B cell (primary cell): ENCODE measurements around the gene PRAC2. TPM values are rescaled to one million over a fixed set of nuclear protein-coding genes. Genes with fewer than 3 reads are reported as not detected.

Source experiments
- ATAC-seq: fragments of 200-7000 bp; cut with Tn5 transposase; one replicate; pipeline ENCODE4 v1.10.0; 2021; ENCODE audit warnings: low read depth, mild to moderate bottlenecking, moderate number of reproducible peaks, moderate library complexity
- CTCF ChIA-PET: fragments of 350-600 bp; sonication (Branson Sonifier 250); formaldehyde crosslinking; loops from one replicate; lab custom pipeline; 2021; ENCODE audit warnings: antibody characterized with exemption, inconsistent platforms; lab: Charles Lee
- POLR2A ChIA-PET: fragments of 350-600 bp; sonication (Branson Sonifier 250); formaldehyde crosslinking; loops from one replicate; lab custom pipeline; 2021; ENCODE audit warnings: antibody characterized with exemption; lab: Charles Lee
- DNase-seq: peaks from one replicate; pipeline ENCODE4 v3.0.0; 2013
- H2AFZ ChIP-seq: 2 replicates; pipeline ENCODE4 v1.6.1; 2012; ENCODE audit warnings: mild to moderate bottlenecking, low read depth, low read length; ENCODE audit not compliant: insufficient read depth, poor library complexity, severe bottlenecking
- H3K27ac ChIP-seq, 2 donors: 1 replicate in 1 of 2; 2 replicates in 1 of 2; pipeline ENCODE4 v1.5.1; 2012 to 2013; ENCODE audit warnings: low read length in 2 of 2, mild to moderate bottlenecking in 2 of 2, moderate library complexity in 1 of 2
- H3K27me3 ChIP-seq, 4 experiments: fragments of 200-600 bp in 1 of 4; sonication (generic) in 1 of 4; replicated peaks in 1 of 4; 1 replicate in 2 of 4; 2 replicates in 2 of 4; pipeline versions ENCODE4 v1.6.1 to v1.7.0; 2013 to 2016; ENCODE audit warnings: low read length in 3 of 4, mild to moderate bottlenecking in 2 of 4, mixed read lengths in 1 of 4, moderate library complexity in 1 of 4; ENCODE audit not compliant: insufficient read depth in 4 of 4, control insufficient read depth in 3 of 4; ENCODE audit errors: control extremely low read depth in 1 of 4
- H3K36me3 ChIP-seq, 2 experiments: replicated peaks in 1 of 2; 1 replicate in 1 of 2; 2 replicates in 1 of 2; pipeline versions ENCODE4 v1.6.1 to v1.7.1; 2013; ENCODE audit warnings: low read length in 1 of 2; ENCODE audit not compliant: insufficient read depth in 2 of 2, control insufficient read depth in 1 of 2; ENCODE audit errors: control extremely low read depth in 1 of 2, extremely low read depth in 1 of 2
- H3K4me1 ChIP-seq, 2 donors: fragments of 200-600 bp in 1 of 2; sonication (generic) in 1 of 2; 1 replicate in 1 of 2; 2 replicates in 1 of 2; pipeline versions ENCODE4 v1.5.1 to v1.6.1; 2013 to 2017; ENCODE audit warnings: low read length in 2 of 2; ENCODE audit not compliant: control insufficient read depth in 2 of 2, insufficient read depth in 2 of 2
- H3K4me2 ChIP-seq: replicated peaks from 2 replicates; pipeline ENCODE3; 2012; ENCODE audit warnings: mild to moderate bottlenecking, low read depth, low read length; ENCODE audit not compliant: poor library complexity, severe bottlenecking
- H3K4me3 ChIP-seq, 5 experiments: fragments of 200-600 bp in 1 of 5; sonication (generic) in 1 of 5; 1 replicate in 3 of 5; 2 replicates in 2 of 5; pipeline versions ENCODE4 v1.5.1 to v1.7.0; 2011 to 2016; ENCODE audit warnings: low read length in 4 of 5, mild to moderate bottlenecking in 4 of 5, low read depth in 2 of 5, control low read depth in 1 of 5, moderate library complexity in 1 of 5; ENCODE audit not compliant: insufficient read depth in 1 of 5; ENCODE audit errors: control extremely low read depth in 1 of 5, extremely low read depth in 1 of 5
- H3K79me2 ChIP-seq: fragments of 200-600 bp; sonication (generic); one replicate; pipeline ENCODE4 v1.6.0; 2016; ENCODE audit warnings: low read length; ENCODE audit not compliant: control insufficient read depth, insufficient read depth
- H3K9ac ChIP-seq: fragments of 200-600 bp; sonication (generic); 2 replicates; pipeline ENCODE4 v1.6.1; 2017; ENCODE audit warnings: mild to moderate bottlenecking, low read length, moderate library complexity
- H3K9me3 ChIP-seq, 3 donors: one replicate each; pipeline versions ENCODE4 v1.6.1 to v1.7.1; 2013; ENCODE audit warnings: low read length in 2 of 3; ENCODE audit not compliant: control insufficient read depth in 2 of 3, insufficient read depth in 1 of 3; ENCODE audit errors: control extremely low read depth in 1 of 3
- H4K20me1 ChIP-seq: 2 replicates; pipeline ENCODE4 v1.6.0; 2012; ENCODE audit warnings: mild to moderate bottlenecking, low read length; ENCODE audit not compliant: insufficient read depth, control insufficient read depth, poor library complexity, severe bottlenecking
- H3K27ac Mint-ChIP-seq: one replicate; pipeline ENCODE4 v1.8.0; 2021; ENCODE audit warnings: mixed read lengths
- H3K27me3 Mint-ChIP-seq: one replicate; pipeline ENCODE4 v1.8.0; 2021; ENCODE audit warnings: mixed read lengths
- H3K4me1 Mint-ChIP-seq: one replicate; pipeline ENCODE4 v1.8.0; 2021; ENCODE audit warnings: mixed read lengths
- H3K4me3 Mint-ChIP-seq: one replicate; pipeline ENCODE4 v1.8.0; 2021; ENCODE audit warnings: mixed read lengths
- H3K9me3 Mint-ChIP-seq: one replicate; pipeline ENCODE4 v1.8.0; 2022; ENCODE audit warnings: mixed read lengths; ENCODE audit not compliant: insufficient read depth
- CTCF ChIP-seq: fragments of 200-600 bp; IDR thresholded peaks from one replicate; pipeline ENCODE4 v1.8.0; 2022; ENCODE audit warnings: antibody characterized with exemption, mild to moderate bottlenecking
- EZH2 ChIP-seq: IDR thresholded peaks from 2 replicates; pipeline ENCODE4 v1.6.1; 2012; ENCODE audit warnings: borderline replicate concordance, low read depth, mild to moderate bottlenecking, moderate library complexity, low read length; ENCODE audit not compliant: insufficient read depth, poor library complexity, severe bottlenecking
- WGBS: methylation state at CpG from one replicate; pipeline ENCODE4 v1.1.5; 2013; ENCODE audit warnings: missing lambda C conversion rate; ENCODE audit not compliant: insufficient coverage; 5-methylcytosine and 5-hydroxymethylcytosine counted together
- intact Hi-C: fragments of 100-400 bp; cut with micrococcal nuclease; formaldehyde crosslinking; loops from one replicate; pipeline ENCODE4 v1.10.0; 2022
- polyA plus RNA-seq: library from polyadenylated mRNA; depleted of rRNA; stranded (reverse); fragments of >200 nt; gene quantifications from 2 replicates; pipeline ENCODE4 v1.2.3, GENCODE V29; 2012
- total RNA-seq, 2 donors: library from RNA; stranded (reverse); fragments of 120-200 nt in 1 of 2; gene quantifications; 1 replicate in 1 of 2; 2 replicates in 1 of 2; pipeline versions ENCODE4 v1.2.3 to v1.2.4, GENCODE V29; 2013 to 2022

Gene PRAC2
- total and polyA plus RNA-seq, 2 donors (not counting 1 experiment from before 2014, with no cell fraction given), result not detected

GRCh38 chr17:48755356-48755755 lies 32.4 kb downstream of the PRAC2 start:
- peaks cover 0 to 33% (median 0%) of the 10 kb centered on the region in 3 donors for H3K9me3 ChIP-seq
- H3K79me2 ChIP-seq, result no peaks in the 10 kb centered on the region
- intact Hi-C loops, result no loop called here
- H2AFZ ChIP-seq, result no peak overlapping the region
- H3K9me3 Mint-ChIP-seq, result no peaks in the 10 kb centered on the region
- peak overlapping the region; percentile 49 for H3K4me2 ChIP-seq
- peak overlapping the region; percentile 26 for H3K4me3 Mint-ChIP-seq
- no CpG with 5 or more reads among the region's 8 CpGs for WGBS
- H3K27ac Mint-ChIP-seq, result no peak overlapping the region
- H3K4me1 Mint-ChIP-seq, result peaks cover 21% of the 10 kb centered on the region
- no peaks in the 10 kb centered on the region for H3K36me3 ChIP-seq
- TF ChIP-seq CTCF (no peak), EZH2 (no peak)
- ChIA-PET POLR2A (interaction anchor here (0.7 kb wide), 1 partner anchor 39 kb away, joined by 3 read pairs; no protein-coding TSS in a partner anchor), CTCF (interaction anchor here (0.7 to 1.5 kb wide), 3 partner anchors 9 to 677 kb away, joined by 3 to 4 read pairs (median 3); no protein-coding TSS in a partner anchor)
- H3K9ac ChIP-seq, result no peak overlapping the region
- ATAC-seq (no peak), DNase-seq (peak; percentile 31)
- H4K20me1 ChIP-seq, result no peaks in the 10 kb centered on the region
- peaks cover 77% of the 10 kb centered on the region for H3K27me3 Mint-ChIP-seq
- H3K27me3 ChIP-seq, result peaks cover 0 to 75% (median 64%) of the 10 kb centered on the region in 4 experiments
- no peak overlapping the region for H3K4me3 ChIP-seq
- peaks cover 15 to 38% of the 10 kb centered on the region in 2 donors for H3K4me1 ChIP-seq
- no peak overlapping the region for H3K27ac ChIP-seq

- H3K79me2 ChIP-seq, result no peaks in the 10 kb centered on the region
- H3K27me3 ChIP-seq, result peaks cover 0 to 71% (median 52%) of the 10 kb centered on the region in 4 experiments
- peaks cover 0 to 28% (median 0%) of the 10 kb centered on the region in 3 donors for H3K9me3 ChIP-seq
- 16% methylated on average over 3 of the region's 3 CpGs for WGBS
- H3K27me3 Mint-ChIP-seq, result peaks cover 75% of the 10 kb centered on the region
- TF ChIP-seq CTCF, result no peak
- TF ChIP-seq EZH2, result no peak
- ChIA-PET POLR2A (no interaction called here), CTCF (interaction anchor here (1.4 kb wide), 1 partner anchor 33 kb away, joined by 3 read pairs; no protein-coding TSS in a partner anchor)
- no peak overlapping the region for H3K4me2 ChIP-seq
- H3K9me3 Mint-ChIP-seq, result no peaks in the 10 kb centered on the region
- no peak overlapping the region for H3K4me3 ChIP-seq
- H3K27ac Mint-ChIP-seq, result no peak overlapping the region
- H3K9ac ChIP-seq, result no peak overlapping the region
- H3K4me1 Mint-ChIP-seq, result peaks cover 21% of the 10 kb centered on the region
- ATAC-seq (no peak), DNase-seq (no peak)
- no peaks in the 10 kb centered on the region for H3K36me3 ChIP-seq
- no peak overlapping the region for H3K4me3 Mint-ChIP-seq
- peaks cover 15 to 34% of the 10 kb centered on the region in 2 donors for H3K4me1 ChIP-seq
- no peak overlapping the region for H2AFZ ChIP-seq
- H4K20me1 ChIP-seq, result no peaks in the 10 kb centered on the region
- intact Hi-C loops, result no loop called here
- no peak overlapping the region for H3K27ac ChIP-seq
These were observed 33.9 kb downstream of the PRAC2 start for GRCh38 chr17:48756830-48757251.
